G401.6 (cell line): ENCODE measurements around the gene ISYNA1.

ENCODE experiments used
- FAIRE-seq: peaks from 2 replicates; lab custom pipeline; 2012; peaks lifted over from hg19 to GRCh38; lab: Jason Lieb, UNC

Gene ISYNA1

GRCh38 chr19:18443831-18444230, 5.9 kb upstream of the ISYNA1 start:
- no peak for FAIRE-seq

GRCh38 chr19:18443406-18443805, 5.5 kb upstream of the ISYNA1 start:
- no peak for FAIRE-seq

GRCh38 chr19:18442941-18443340, 5.0 kb upstream of the ISYNA1 start:
- no peak for FAIRE-seq

GRCh38 chr19:18441804-18442788, 4.2 kb upstream of the ISYNA1 start:
- FAIRE-seq, result no peak

GRCh38 chr19:18440936-18441803, 3.2 kb upstream of the ISYNA1 start:
- no peak for FAIRE-seq

- no peak for FAIRE-seq
Measured at GRCh38 chr19:18440415-18440877, 2.5 kb upstream of the ISYNA1 start.

- FAIRE-seq, result no peak
Measured at GRCh38 chr19:18439910-18440237, 1.9 kb upstream of the ISYNA1 start.

- FAIRE-seq, result peak; percentile 58
Measured at GRCh38 chr19:18439025-18439909, 1.3 kb upstream of the ISYNA1 start.

GRCh38 chr19:18438331-18439024, 545 bp upstream of the ISYNA1 start:
- FAIRE-seq, result no peak

GRCh38 chr19:18436671-18437490, 1.1 kb downstream of the ISYNA1 start:
- peak; percentile 94 for FAIRE-seq

GRCh38 chr19:18435842-18436670, 1.9 kb downstream of the ISYNA1 start:
- no peak for FAIRE-seq

- no peak for FAIRE-seq
Measured at GRCh38 chr19:18435178-18435841, 2.6 kb downstream of the ISYNA1 start.

GRCh38 chr19:18434411-18435175, 3.3 kb downstream of the ISYNA1 start:
- peak; percentile 91 for FAIRE-seq

GRCh38 chr19:18433735-18434398, 4.1 kb downstream of the ISYNA1 start:
- FAIRE-seq, result no peak

- FAIRE-seq, result no peak
Measured at GRCh38 chr19:18433015-18433691, 4.8 kb downstream of the ISYNA1 start.

- no peak for FAIRE-seq
Measured at GRCh38 chr19:18432275-18433014, 5.5 kb downstream of the ISYNA1 start.
